Measurements from ENCODE around the gene TOGARAM2. TPM values are rescaled to one million over a fixed set of nuclear protein-coding genes. Genes with fewer than 3 reads are reported as not detected.

The TOGARAM2 gene
- total RNA-seq, 1 experiment from 2014 or later: 0.03 TPM

- Histone ChIP-seq H3K27ac (no peak overlapping the region), H3K4me3 (no peak overlapping the region), H3K36me3 (no peaks in the 10 kb centered on the region), H3K4me1 (replicated peaks) (no peaks in the 10 kb centered on the region), H3K9me3 (replicated peaks) (no peaks in the 10 kb centered on the region), H3K27me3 (replicated peaks) (no peaks in the 10 kb centered on the region)
- DNase-seq (ENCODE audit: low read depth in 1 of 2, low spot score in 2 of 2): no peak
Observed at GRCh38 chr2:29052807-29053206, 71.7 kb downstream of the TOGARAM2 start.

GRCh38 chr2:29053223-29053622 is 72.1 kb downstream of the TOGARAM2 start:
- H3K9me3 ChIP-seq (replicated peaks): no peaks in the 10 kb centered on the region
- H3K4me1 ChIP-seq (replicated peaks): no peaks in the 10 kb centered on the region
- H3K4me3 ChIP-seq: no peak overlapping the region
- no peaks in the 10 kb centered on the region for H3K36me3 ChIP-seq
- no peak for DNase-seq (ENCODE audit: low read depth in 1 of 2, low spot score in 2 of 2)
- no peak overlapping the region for H3K27ac ChIP-seq
- H3K27me3 ChIP-seq (replicated peaks): no peaks in the 10 kb centered on the region

DNA sequence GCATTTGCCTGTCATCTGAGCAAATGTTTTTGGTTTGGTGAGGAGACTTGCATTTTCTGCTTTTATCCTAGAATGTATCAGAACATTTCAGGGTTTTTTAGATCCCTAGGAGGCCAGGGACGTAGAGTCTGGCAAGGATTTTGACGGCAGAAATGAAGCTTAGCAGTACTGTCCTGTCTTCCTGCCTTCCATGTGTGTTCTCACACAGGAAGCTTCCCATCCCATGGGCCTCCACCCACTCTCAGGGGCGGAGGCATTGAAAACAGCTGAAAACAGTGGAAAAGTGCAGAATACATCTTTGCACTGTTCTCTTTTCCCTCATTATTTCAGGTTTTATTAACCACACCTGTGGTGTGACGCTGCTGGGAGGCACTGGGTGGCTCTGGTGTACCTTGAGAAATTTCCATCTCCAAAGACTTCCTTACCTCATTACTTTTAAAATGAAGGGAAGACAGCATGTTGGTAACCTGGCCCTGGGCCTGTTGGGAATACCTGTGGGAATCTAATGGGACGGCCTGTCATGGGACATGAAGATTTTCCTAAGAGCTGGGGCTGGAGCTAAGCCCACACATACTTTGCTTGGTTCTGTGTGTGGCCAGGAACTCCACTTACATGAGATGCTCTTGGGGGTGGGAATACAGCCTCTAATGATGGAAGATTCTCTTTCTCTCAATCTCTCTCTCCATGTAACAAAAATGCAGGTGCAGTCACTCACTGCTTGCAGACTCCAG is 72.7 kb downstream of the TOGARAM2 start:
- Histone ChIP-seq H3K4me3 (no peak overlapping the region), H3K27me3 (replicated peaks) (no peaks in the 10 kb centered on the region), H3K36me3 (no peaks in the 10 kb centered on the region), H3K27ac (no peak overlapping the region), H3K9me3 (replicated peaks) (no peaks in the 10 kb centered on the region), H3K4me1 (replicated peaks) (no peaks in the 10 kb centered on the region)
- DNase-seq (ENCODE audit: low read depth in 1 of 2, low spot score in 2 of 2): no peak

DNA sequence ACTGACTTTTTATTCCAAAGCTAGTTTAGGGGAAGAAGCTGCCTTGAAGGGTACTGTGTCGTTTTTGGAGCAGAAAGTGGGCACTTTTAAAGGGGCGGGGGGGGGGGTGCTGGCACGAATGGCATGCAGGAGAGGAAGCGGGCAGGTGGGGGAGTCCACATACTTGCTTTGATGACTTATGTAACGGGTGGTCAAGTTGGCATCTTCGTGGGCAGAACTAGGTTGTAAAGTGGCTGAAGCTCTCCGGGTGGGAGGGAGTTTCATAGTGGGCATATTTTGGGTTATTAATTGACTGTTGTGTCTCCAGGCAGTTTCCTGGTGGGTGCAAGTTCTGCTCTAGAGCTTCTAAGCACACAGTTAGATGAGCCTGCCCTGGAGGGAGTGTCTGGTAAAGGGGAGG is 73.3 kb downstream of the TOGARAM2 start:
- DNase-seq (ENCODE audit: low read depth in 1 of 2, low spot score in 2 of 2): no peak
- Histone ChIP-seq H3K27me3 (replicated peaks) (no peaks in the 10 kb centered on the region), H3K27ac (no peak overlapping the region)

DNA sequence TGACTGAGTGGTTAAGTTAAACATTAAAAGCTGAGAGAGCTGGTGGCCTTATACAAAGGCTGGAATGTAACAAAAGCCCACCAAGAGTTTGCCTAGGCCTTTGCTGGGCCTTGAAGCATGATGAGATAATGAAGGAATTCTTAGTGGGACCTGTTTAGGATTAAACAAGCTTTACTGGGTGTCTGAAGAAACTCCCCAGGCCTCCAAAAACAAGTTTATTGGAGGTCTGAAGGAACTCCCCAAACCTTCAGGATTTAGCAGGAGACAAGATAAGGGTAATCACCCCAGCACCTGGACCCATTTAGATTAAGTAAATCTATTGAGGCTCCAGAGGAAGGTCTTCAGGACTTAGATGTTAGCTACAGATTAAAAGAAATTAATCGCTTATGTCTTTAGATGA is 74.5 kb downstream of the TOGARAM2 start:
- no peaks in the 10 kb centered on the region for H3K27me3 ChIP-seq (replicated peaks)
- no peaks in the 10 kb centered on the region for H3K9me3 ChIP-seq (replicated peaks)
- no peaks in the 10 kb centered on the region for H3K36me3 ChIP-seq
- no peak overlapping the region for H3K4me3 ChIP-seq
- H3K27ac ChIP-seq: no peak overlapping the region
- no peak for DNase-seq (ENCODE audit: low read depth in 1 of 2, low spot score in 2 of 2)
- no peaks in the 10 kb centered on the region for H3K4me1 ChIP-seq (replicated peaks)

More for the DNA sequence above, 73.3 kb downstream of the TOGARAM2 start:
- Histone ChIP-seq H3K36me3 (no peaks in the 10 kb centered on the region), H3K4me3 (no peak overlapping the region), H3K4me1 (replicated peaks) (no peaks in the 10 kb centered on the region), H3K9me3 (replicated peaks) (no peaks in the 10 kb centered on the region)

DNA sequence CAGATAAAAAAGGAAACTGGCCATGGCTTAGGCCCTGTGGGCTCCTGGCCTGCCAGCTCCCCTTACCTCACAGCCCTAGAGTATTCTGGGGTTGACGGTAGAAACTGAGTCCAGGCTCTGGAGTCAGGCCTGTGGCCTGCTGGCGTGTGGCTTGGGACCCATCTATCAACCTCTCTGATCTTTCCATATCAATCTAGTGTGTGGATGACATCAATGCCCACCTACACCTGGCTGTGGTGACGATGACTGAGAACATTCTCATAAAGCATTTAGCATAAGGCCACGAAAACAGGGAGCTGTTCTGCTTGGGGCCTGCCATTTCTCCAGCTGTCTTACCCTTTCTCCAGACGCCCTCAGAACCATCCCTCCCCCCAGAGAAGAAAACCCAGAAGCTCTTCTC is 75.4 kb downstream of the TOGARAM2 start:
- Histone ChIP-seq H3K9me3 (replicated peaks) (no peaks in the 10 kb centered on the region), H3K36me3 (no peaks in the 10 kb centered on the region), H3K4me1 (replicated peaks) (no peaks in the 10 kb centered on the region), H3K27ac (no peak overlapping the region), H3K27me3 (replicated peaks) (no peaks in the 10 kb centered on the region), H3K4me3 (no peak overlapping the region)
- DNase-seq (ENCODE audit: low read depth in 1 of 2, low spot score in 2 of 2): no peak

DNA sequence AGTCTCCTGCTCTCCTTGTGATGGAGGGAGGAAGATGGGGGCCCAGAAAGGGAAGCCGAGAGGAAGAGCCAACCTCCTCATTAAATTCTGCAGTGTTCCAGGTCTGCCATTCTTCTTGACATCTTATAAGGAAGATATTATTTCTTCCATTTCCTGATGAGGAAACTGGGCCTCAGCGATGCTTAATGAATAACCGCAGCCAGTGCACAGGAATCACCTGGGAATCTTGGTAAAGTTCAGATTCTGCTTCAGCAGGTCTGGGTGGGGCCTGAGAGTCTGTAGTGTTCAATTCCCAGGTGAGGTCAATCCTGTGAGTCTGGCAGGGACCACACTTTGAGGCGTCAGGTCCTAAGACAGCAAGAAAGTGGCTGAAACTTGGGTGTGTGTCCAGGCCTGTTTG is 75.9 kb downstream of the TOGARAM2 start:
- Histone ChIP-seq H3K27me3 (replicated peaks) (no peaks in the 10 kb centered on the region), H3K4me3 (no peak overlapping the region), H3K9me3 (replicated peaks) (no peaks in the 10 kb centered on the region), H3K4me1 (replicated peaks) (no peaks in the 10 kb centered on the region), H3K27ac (no peak overlapping the region), H3K36me3 (no peaks in the 10 kb centered on the region)
- no peak for DNase-seq (ENCODE audit: low read depth in 1 of 2, low spot score in 2 of 2)

- Histone ChIP-seq H3K27me3 (replicated peaks) (no peaks in the 10 kb centered on the region), H3K4me3 (no peak overlapping the region), H3K36me3 (no peaks in the 10 kb centered on the region), H3K9me3 (replicated peaks) (no peaks in the 10 kb centered on the region), H3K27ac (no peak overlapping the region), H3K4me1 (replicated peaks) (no peaks in the 10 kb centered on the region)
- no peak for DNase-seq (ENCODE audit: low read depth in 1 of 2, low spot score in 2 of 2)
Observed at GRCh38 chr2:29059624-29060023, 78.5 kb downstream of the TOGARAM2 start.

GRCh38 chr2:29060441-29060840 is 79.3 kb downstream of the TOGARAM2 start:
- no peaks in the 10 kb centered on the region for H3K36me3 ChIP-seq
- H3K4me1 ChIP-seq (replicated peaks): no peaks in the 10 kb centered on the region
- no peaks in the 10 kb centered on the region for H3K9me3 ChIP-seq (replicated peaks)
- no peak overlapping the region for H3K4me3 ChIP-seq
- H3K27ac ChIP-seq: no peak overlapping the region
- H3K27me3 ChIP-seq (replicated peaks): no peaks in the 10 kb centered on the region
- DNase-seq (ENCODE audit: low read depth in 1 of 2, low spot score in 2 of 2): no peak

DNA sequence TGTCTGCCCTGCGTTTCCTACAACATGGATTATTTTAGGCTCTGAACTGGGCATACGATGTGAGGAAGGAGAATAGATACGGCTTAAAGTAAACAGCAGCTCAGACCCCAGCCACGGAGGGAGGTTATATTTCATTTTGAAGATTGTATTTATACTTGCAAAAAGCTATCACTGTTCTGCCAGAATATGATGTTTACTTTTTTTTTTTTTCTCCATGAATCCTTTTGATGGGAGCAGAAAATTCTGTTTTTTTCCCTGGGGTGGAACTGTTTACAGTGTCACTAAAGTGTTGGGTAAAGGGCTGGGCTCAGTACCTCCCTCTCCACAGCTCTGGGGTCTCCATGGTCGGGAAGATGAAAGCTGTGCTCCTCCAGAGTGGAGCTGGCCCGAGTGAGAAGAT is 80.1 kb downstream of the TOGARAM2 start:
- no peak for DNase-seq (ENCODE audit: low read depth in 1 of 2, low spot score in 2 of 2)
- no peaks in the 10 kb centered on the region for H3K9me3 ChIP-seq (replicated peaks)
- no peaks in the 10 kb centered on the region for H3K4me1 ChIP-seq (replicated peaks)
- no peaks in the 10 kb centered on the region for H3K27me3 ChIP-seq (replicated peaks)
- no peak overlapping the region for H3K27ac ChIP-seq
- no peaks in the 10 kb centered on the region for H3K36me3 ChIP-seq
- H3K4me3 ChIP-seq: no peak overlapping the region

- no peak overlapping the region for H3K4me3 ChIP-seq
- no peaks in the 10 kb centered on the region for H3K4me1 ChIP-seq (replicated peaks)
- DNase-seq (ENCODE audit: low read depth in 1 of 2, low spot score in 2 of 2): no peak
- no peaks in the 10 kb centered on the region for H3K9me3 ChIP-seq (replicated peaks)
- H3K27me3 ChIP-seq (replicated peaks): no peaks in the 10 kb centered on the region
- no peaks in the 10 kb centered on the region for H3K36me3 ChIP-seq
- H3K27ac ChIP-seq: no peak overlapping the region
Observed at GRCh38 chr2:29061616-29062015, 80.5 kb downstream of the TOGARAM2 start.

GRCh38 chr2:29062371-29062770 is 81.3 kb downstream of the TOGARAM2 start:
- H3K4me3 ChIP-seq: no peak overlapping the region
- no peaks in the 10 kb centered on the region for H3K27me3 ChIP-seq (replicated peaks)
- no peak overlapping the region for H3K27ac ChIP-seq
- no peaks in the 10 kb centered on the region for H3K9me3 ChIP-seq (replicated peaks)
- no peaks in the 10 kb centered on the region for H3K36me3 ChIP-seq
- no peak for DNase-seq (ENCODE audit: low read depth in 1 of 2, low spot score in 2 of 2)
- no peaks in the 10 kb centered on the region for H3K4me1 ChIP-seq (replicated peaks)

DNA sequence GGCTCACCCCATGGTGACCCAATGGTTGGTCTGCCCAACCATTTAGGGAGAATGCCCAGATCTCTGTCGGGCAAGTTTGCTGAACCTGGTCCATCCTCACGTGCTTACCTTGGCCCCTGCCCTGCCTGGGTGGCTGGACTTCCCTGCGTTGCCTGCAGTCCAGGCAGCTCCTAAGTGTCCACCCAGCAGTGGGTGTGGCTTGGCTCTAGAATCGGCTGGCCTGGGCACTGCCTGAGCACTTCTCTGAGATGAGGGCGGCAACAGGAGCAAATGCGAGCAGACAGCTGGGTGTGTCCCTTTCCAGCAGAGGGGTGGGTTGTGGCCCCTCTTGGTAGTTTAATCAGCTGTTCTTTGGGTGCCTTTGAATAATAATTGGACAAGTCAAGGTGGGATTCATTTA is 82.0 kb downstream of the TOGARAM2 start:
- no peak overlapping the region for H3K27ac ChIP-seq
- DNase-seq (ENCODE audit: low read depth in 1 of 2, low spot score in 2 of 2): no peak
- H3K27me3 ChIP-seq (replicated peaks): no peaks in the 10 kb centered on the region
- no peak overlapping the region for H3K4me3 ChIP-seq
- no peaks in the 10 kb centered on the region for H3K36me3 ChIP-seq
- no peaks in the 10 kb centered on the region for H3K4me1 ChIP-seq (replicated peaks)
- H3K9me3 ChIP-seq (replicated peaks): no peaks in the 10 kb centered on the region

- Histone ChIP-seq H3K27ac (no peak overlapping the region), H3K9me3 (replicated peaks) (no peaks in the 10 kb centered on the region), H3K27me3 (replicated peaks) (no peaks in the 10 kb centered on the region), H3K4me3 (no peak overlapping the region), H3K36me3 (no peaks in the 10 kb centered on the region), H3K4me1 (replicated peaks) (no peaks in the 10 kb centered on the region)
- DNase-seq (ENCODE audit: low read depth in 1 of 2, low spot score in 2 of 2): no peak
Observed at GRCh38 chr2:29063646-29064345, 82.7 kb downstream of the TOGARAM2 start.
